NCI-H1417 treated with DMSO at 0.1 percent for 48 hours (cell line): ENCODE measurements around the gene GSTO2.
A peak's percentile ranks its signal among the peaks of the same experiment; 100 is the strongest.

Experiments used
- DNase-seq: peaks from one replicate; lab custom pipeline; 2025; lab: John Stamatoyannopoulos, UW

The GSTO2 gene

GRCh38 chr10:104281694-104282093, 12.7 kb downstream of the GSTO2 start:
- DNase-seq: peak; percentile 56

- no peak for DNase-seq
These were observed 15.9 kb downstream of the GSTO2 start for GRCh38 chr10:104284846-104285245.

- DNase-seq: no peak
These were observed 18.0 kb downstream of the GSTO2 start for GRCh38 chr10:104286939-104287338.

- no peak for DNase-seq
These were observed 19.4 kb downstream of the GSTO2 start for GRCh38 chr10:104288355-104288754.

- no peak for DNase-seq
These were observed 22.5 kb downstream of the GSTO2 start for GRCh38 chr10:104291439-104291951.

GRCh38 chr10:104293011-104293410, 24.0 kb downstream of the GSTO2 start:
- DNase-seq: no peak

- DNase-seq: no peak
These were observed 24.9 kb downstream of the GSTO2 start for GRCh38 chr10:104293781-104294321.

GRCh38 chr10:104296687-104297436, 27.9 kb downstream of the GSTO2 start:
- DNase-seq: no peak

GRCh38 chr10:104297697-104298660, 29.0 kb downstream of the GSTO2 start:
- DNase-seq: no peak

- DNase-seq: no peak
These were observed 30.3 kb downstream of the GSTO2 start for GRCh38 chr10:104299031-104299904.

- no peak for DNase-seq
These were observed 31.2 kb downstream of the GSTO2 start for GRCh38 chr10:104300002-104300735.

GRCh38 chr10:104300736-104301292, 31.8 kb downstream of the GSTO2 start:
- DNase-seq: peak; percentile 56

- no peak for DNase-seq
These were observed 33.1 kb downstream of the GSTO2 start for GRCh38 chr10:104301907-104302690.

GRCh38 chr10:104303594-104304355, 34.8 kb downstream of the GSTO2 start:
- DNase-seq: no peak

GRCh38 chr10:104304356-104304745, 35.4 kb downstream of the GSTO2 start:
- no peak for DNase-seq

GRCh38 chr10:104304927-104305326, 35.9 kb downstream of the GSTO2 start:
- no peak for DNase-seq

GRCh38 chr10:104306897-104307296, 37.9 kb downstream of the GSTO2 start:
- DNase-seq: no peak

- no peak for DNase-seq
These were observed 38.8 kb downstream of the GSTO2 start for GRCh38 chr10:104307576-104308438.
